HepG2 (cell line): ENCODE data around the gene CILP2. TPM values are rescaled to one million over a fixed set of nuclear protein-coding genes. Genes with fewer than 3 reads are reported as not detected.

Experiments used
- ATAC-seq: fragments of 200-7000 bp; cut with Tn5 transposase; 3 replicates; pipeline ENCODE4 v1.9.1; 2020; ENCODE audit warnings: mild to moderate bottlenecking, moderate library complexity
- BruUV-seq: library from RNA; stranded (reverse); fragments of 400-500 nt; replicated peaks from 2 replicates; lab custom pipeline; 2021; lab: Mats Ljungman, UMichigan
- CTCF ChIA-PET: fragments of 300-600 bp; formaldehyde crosslinking; extraction: SDS; loops from one replicate; lab custom pipeline; 2021; ENCODE audit warnings: low total read pairs, inconsistent platforms, low intra/inter-chr PET ratio; lab: Yijun Ruan, JAX
- POLR2A ChIA-PET: fragments of 350-600 bp; sonication (Branson Sonifier 250); formaldehyde crosslinking; loops from one replicate; lab custom pipeline; 2020; ENCODE audit warnings: antibody characterized with exemption, inconsistent platforms; lab: Yijun Ruan, JAX
- DNase-seq: peaks from one replicate; pipeline ENCODE4 v3.0.0-alpha.2; 2015; ENCODE audit warnings: low spot score
- FAIRE-seq: peaks from 3 replicates; lab custom pipeline; 2011; peaks lifted over from hg19 to GRCh38; lab: Jason Lieb, UNC
- H2AFZ ChIP-seq: one replicate; pipeline ENCODE4 v1.6.1; 2011; ENCODE audit warnings: low read length, inconsistent platforms
- H3K27ac ChIP-seq: fragments of 300-600 bp; 3 replicates; pipeline ENCODE4 v1.8.0; 2011; ENCODE audit warnings: mixed run types, mild to moderate bottlenecking, mixed read lengths, low read length, inconsistent platforms; ENCODE audit not compliant: insufficient read depth; ENCODE audit errors: extremely low read length
- H3K27me3 ChIP-seq, 2 experiments: fragments of 200-600 bp in 1 of 2; 2 replicates in 1 of 2; 3 replicates in 1 of 2; pipeline versions ENCODE4 v1.6.0 to v1.8.0; 2011; ENCODE audit warnings: low read length in 2 of 2, mild to moderate bottlenecking in 2 of 2, moderate library complexity in 2 of 2, inconsistent platforms in 1 of 2; ENCODE audit not compliant: insufficient read depth in 2 of 2, control insufficient read depth in 1 of 2
- H3K36me3 ChIP-seq, 2 experiments: fragments of 200-600 bp in 1 of 2; replicated peaks in 1 of 2; 2 replicates in 1 of 2; 3 replicates in 1 of 2; pipeline versions ENCODE4 v1.5.1 to v1.8.0; 2011; ENCODE audit warnings: low read length in 2 of 2, inconsistent platforms in 1 of 2; ENCODE audit not compliant: insufficient read depth in 2 of 2, control insufficient read depth in 1 of 2
- H3K4me1 ChIP-seq: 2 replicates; pipeline ENCODE4 v1.5.1; 2012; ENCODE audit warnings: low read length, inconsistent platforms; ENCODE audit not compliant: insufficient read depth
- H3K4me2 ChIP-seq: 2 replicates; pipeline ENCODE4 v1.6.0; 2011; ENCODE audit warnings: low read depth, low read length, inconsistent platforms
- H3K4me3 ChIP-seq, 3 experiments: fragments of 200-600 bp in 1 of 3; sonication (generic), shearing (Covaris generic) in 1 of 3; replicated peaks in 1 of 3; 2 replicates each; pipeline ENCODE4 v1.5.1; 2011 to 2016; ENCODE audit warnings: low read length in 3 of 3, inconsistent platforms in 2 of 3, low read depth in 2 of 3, mild to moderate bottlenecking in 2 of 3, control low read depth in 1 of 3, mixed read lengths in 1 of 3; ENCODE audit not compliant: insufficient read depth in 1 of 3
- H3K79me2 ChIP-seq: one replicate; pipeline ENCODE4 v1.6.1; 2011; ENCODE audit warnings: low read length, inconsistent platforms; ENCODE audit not compliant: insufficient read depth
- H3K9ac ChIP-seq: 2 replicates; pipeline ENCODE4 v1.6.0; 2011; ENCODE audit warnings: mild to moderate bottlenecking, low read depth, low read length, inconsistent platforms; ENCODE audit not compliant: insufficient read depth
- H3K9me3 ChIP-seq: 2 replicates; pipeline ENCODE4 v1.5.1; 2012; ENCODE audit warnings: mild to moderate bottlenecking, low read length
- H4K20me1 ChIP-seq: 2 replicates; pipeline ENCODE4 v1.6.0; 2011; ENCODE audit warnings: inconsistent platforms, mild to moderate bottlenecking, low read length, moderate library complexity; ENCODE audit not compliant: insufficient read depth
- KMT2A ChIP-seq: sonication (generic); formaldehyde crosslinking; IDR thresholded peaks from 2 replicates; pipeline ENCODE4 v1.4.0; 2020; ENCODE audit warnings: missing genetic modification reagents
- MXD4 ChIP-seq: IDR thresholded peaks from 2 replicates; pipeline ENCODE4 v1.6.1; 2016; ENCODE audit warnings: mild to moderate bottlenecking, missing biosample characterization, missing genetic modification reagents
- NFKB2 ChIP-seq: sonication (generic); formaldehyde crosslinking; IDR thresholded peaks from 2 replicates; pipeline ENCODE4 v1.4.0; 2020; ENCODE audit warnings: missing genetic modification reagents, borderline replicate concordance
- SNAI1 ChIP-seq: sonication (generic); formaldehyde crosslinking; IDR thresholded peaks from 2 replicates; pipeline ENCODE4 v1.5.0; 2020; ENCODE audit warnings: mild to moderate bottlenecking, missing genetic modification reagents, borderline replicate concordance
- TP53 ChIP-seq: sonication (generic); formaldehyde crosslinking; conservative IDR thresholded peaks from 2 replicates; pipeline ENCODE4 v1.4.0; 2020; ENCODE audit warnings: missing genetic modification reagents
- ZFY ChIP-seq: sonication (generic); formaldehyde crosslinking; IDR thresholded peaks from 2 replicates; pipeline ENCODE4 v1.4.0; 2020; ENCODE audit warnings: missing genetic modification reagents
- ZNF230 ChIP-seq: sonication (generic); formaldehyde crosslinking; IDR thresholded peaks from 2 replicates; pipeline ENCODE4 v1.4.0; 2020; ENCODE audit warnings: mild to moderate bottlenecking, missing genetic modification reagents
- ZNF282 ChIP-seq: fragments of 450-650 bp; IDR thresholded peaks from 2 replicates; pipeline ENCODE4 v1.6.1; 2018; ENCODE audit not compliant: partially characterized antibody
- ZNF501 ChIP-seq: sonication (generic); formaldehyde crosslinking; IDR thresholded peaks from 2 replicates; pipeline ENCODE4 v1.5.1; 2020; ENCODE audit warnings: mild to moderate bottlenecking, moderate library complexity, missing genetic modification reagents
- WGBS: methylation state at CpG from one replicate; pipeline ENCODE4 v1.1.6; 2017; ENCODE audit warnings: low lambda C conversion rate; 5-methylcytosine and 5-hydroxymethylcytosine counted together
- in situ Hi-C: cut with HindIII; loops from 2 replicates; pipeline ENCODE4 v1.10.0; 2017; ENCODE audit warnings: low pct_unique_long_range_greater_than_20kb; ENCODE audit not compliant: extremely low pct_ligation_motif_present
- intact Hi-C: fragments of 100-400 bp; cut with micrococcal nuclease; formaldehyde crosslinking; loops from one replicate; pipeline ENCODE4 v1.10.0; 2022; ENCODE audit not compliant: unreplicated experiment
- polyA plus RNA-seq, 8 experiments: library from polyadenylated mRNA; depleted of rRNA in 3 of 8; stranded (reverse) in 7 of 8; unstranded in 1 of 8; fragments of >200 nt; fragmentation: Illumina TruSeq in 4 of 8; extraction: Trizol in 4 of 8; gene quantifications; 2 replicates each; pipeline versions ENCODE4 v1.2.1 to v1.2.3, GENCODE V29; 2011 to 2016; ENCODE audit warnings: low read depth in 4 of 8, missing spikeins in 1 of 8, mixed read lengths in 1 of 8; ENCODE audit not compliant: insufficient read depth in 1 of 8
- total RNA-seq, 5 experiments: library from RNA; depleted of rRNA; stranded (reverse); fragments of >200 nt; fragmentation: Illumina TruSeq; extraction: Trizol; gene quantifications; 2 replicates each; pipeline ENCODE4 v1.2.3, GENCODE V29; 2016; ENCODE audit warnings: low read depth in 1 of 5
- TF ChIP-seq, protein P1 (sequence below): sonication (generic); formaldehyde crosslinking; IDR thresholded peaks from 2 replicates; pipeline ENCODE4 v1.5.0; 2020; ENCODE audit warnings: mild to moderate bottlenecking, missing genetic modification reagents
- TF ChIP-seq, protein P2 (sequence below): sonication (generic); formaldehyde crosslinking; IDR thresholded peaks from 2 replicates; pipeline ENCODE4 v1.5.0; 2020; ENCODE audit warnings: missing genetic modification reagents

The CILP2 gene
- total and polyA plus RNA-seq, 2 of the 13 experiments (the other 11 are each of a cell fraction or from before 2014, with no cell fraction given), result 0.09 to 0.37 TPM

DNA sequence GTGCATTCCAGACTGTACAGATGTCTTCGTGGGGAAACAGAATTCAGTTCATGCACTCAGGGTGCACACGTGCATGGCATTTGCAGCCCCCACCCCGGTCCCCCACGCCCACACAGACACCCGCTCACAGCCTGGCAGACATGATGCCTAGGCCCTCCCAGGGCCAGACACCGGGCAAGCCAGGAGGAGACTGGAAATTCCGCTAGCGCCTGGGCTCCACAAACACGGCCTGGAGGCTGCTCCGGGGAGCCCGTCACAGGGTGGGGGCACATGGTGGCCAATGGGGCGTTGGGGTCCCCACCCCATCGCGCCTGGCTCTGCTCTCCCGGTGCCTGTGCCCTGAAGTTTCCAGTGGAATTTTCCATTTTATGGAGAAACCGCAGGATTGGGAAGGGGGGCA, 3.6 kb downstream of the CILP2 start:
- Histone ChIP-seq H3K4me1 (0 out of 2 replicates have a peak, but pooled peaks cover 5% of the 10 kb centered on the region), H3K9me3 (no peaks in the 10 kb centered on the region), H3K79me2 (no peaks in the 10 kb centered on the region), H3K27ac (no peak overlapping the region), H3K9ac (no peak overlapping the region), H3K4me2 (no peak overlapping the region), H4K20me1 (no peaks in the 10 kb centered on the region), H2AFZ (no peak overlapping the region), H3K4me3 (no peak overlapping the region), H3K36me3 (no peaks in the 10 kb centered on the region), H3K27me3 (peaks cover 2 to 16% of the 10 kb centered on the region in 2 experiments; a peak in 2 of 5 replicates)
- in situ Hi-C loops (loop anchor here (25.0 kb wide), 1 partner anchor 421 kb away; no protein-coding TSS in a partner anchor), intact Hi-C loops (no loop called here)
- WGBS, result 36% methylated on average over 2 of the region's 16 CpGs
- CTCF ChIA-PET, result no interaction called here
- BruUV-seq, result no TSS peak
- FAIRE-seq (no peak), ATAC-seq (no peak), DNase-seq (no peak)
- no peak for TF ChIP-seq SNAI1 (CRISPR knock-in tag)
- TF ChIP-seq ZFY (CRISPR knock-in tag), result no peak
- POLR2A ChIA-PET, result no interaction called here

DNA sequence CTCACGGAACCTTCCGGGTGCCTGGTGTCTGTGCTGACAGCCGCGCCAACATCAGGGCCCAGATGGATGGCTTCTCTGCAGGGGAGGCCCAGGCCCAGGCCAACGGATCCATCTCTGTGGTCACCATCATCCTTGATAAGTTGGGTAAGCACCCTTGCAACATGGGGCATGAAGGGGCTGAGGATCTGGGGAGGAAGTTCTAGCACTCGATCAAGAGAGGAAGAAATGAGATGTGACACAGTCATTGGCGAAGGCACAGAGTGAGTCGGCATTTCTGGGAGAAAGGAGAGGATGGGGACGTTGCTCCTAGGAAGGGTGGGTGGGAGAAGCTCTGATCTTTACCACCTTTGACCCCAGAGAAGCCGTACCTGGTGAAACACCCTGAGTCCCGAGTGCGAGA, 4.4 kb downstream of the CILP2 start:
- ATAC-seq (no peak), DNase-seq (no peak), FAIRE-seq (no peak)
- Histone ChIP-seq H3K4me3 (no peak overlapping the region), H3K9me3 (no peaks in the 10 kb centered on the region), H3K27ac (no peak overlapping the region), H3K27me3 (peaks cover 4 to 25% of the 10 kb centered on the region in 2 experiments; a peak in 3 of 5 replicates), H4K20me1 (no peaks in the 10 kb centered on the region), H2AFZ (no peak overlapping the region), H3K79me2 (no peaks in the 10 kb centered on the region), H3K36me3 (no peaks in the 10 kb centered on the region), H3K4me1 (0 out of 2 replicates have a peak, but pooled peaks cover 5% of the 10 kb centered on the region), H3K4me2 (no peak overlapping the region), H3K9ac (no peak overlapping the region)
- POLR2A ChIA-PET, result no interaction called here
- in situ Hi-C loops (loop anchor here (25.0 kb wide), 1 partner anchor 420 kb away; no protein-coding TSS in a partner anchor), intact Hi-C loops (no loop called here)
- 35% methylated on average over 8 of the region's 12 CpGs for WGBS
- no TSS peak for BruUV-seq
- CTCF ChIA-PET, result no interaction called here
- TF ChIP-seq NFKB2 (no peak), TP53 (no peak), MXD4 (CRISPR knock-in tag) (no peak), ZNF501 (CRISPR knock-in tag) (no peak), KMT2A (CRISPR knock-in tag) (no peak), ZNF282 (no peak), ZNF230 (CRISPR knock-in tag) (no peak)
- TF ChIP-seq, protein P1, sequence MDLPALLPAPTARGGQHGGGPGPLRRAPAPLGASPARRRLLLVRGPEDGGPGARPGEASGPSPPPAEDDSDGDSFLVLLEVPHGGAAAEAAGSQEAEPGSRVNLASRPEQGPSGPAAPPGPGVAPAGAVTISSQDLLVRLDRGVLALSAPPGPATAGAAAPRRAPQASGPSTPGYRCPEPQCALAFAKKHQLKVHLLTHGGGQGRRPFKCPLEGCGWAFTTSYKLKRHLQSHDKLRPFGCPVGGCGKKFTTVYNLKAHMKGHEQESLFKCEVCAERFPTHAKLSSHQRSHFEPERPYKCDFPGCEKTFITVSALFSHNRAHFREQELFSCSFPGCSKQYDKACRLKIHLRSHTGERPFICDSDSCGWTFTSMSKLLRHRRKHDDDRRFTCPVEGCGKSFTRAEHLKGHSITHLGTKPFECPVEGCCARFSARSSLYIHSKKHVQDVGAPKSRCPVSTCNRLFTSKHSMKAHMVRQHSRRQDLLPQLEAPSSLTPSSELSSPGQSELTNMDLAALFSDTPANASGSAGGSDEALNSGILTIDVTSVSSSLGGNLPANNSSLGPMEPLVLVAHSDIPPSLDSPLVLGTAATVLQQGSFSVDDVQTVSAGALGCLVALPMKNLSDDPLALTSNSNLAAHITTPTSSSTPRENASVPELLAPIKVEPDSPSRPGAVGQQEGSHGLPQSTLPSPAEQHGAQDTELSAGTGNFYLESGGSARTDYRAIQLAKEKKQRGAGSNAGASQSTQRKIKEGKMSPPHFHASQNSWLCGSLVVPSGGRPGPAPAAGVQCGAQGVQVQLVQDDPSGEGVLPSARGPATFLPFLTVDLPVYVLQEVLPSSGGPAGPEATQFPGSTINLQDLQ (CRISPR knock-in tag), result no peak
- TF ChIP-seq, protein P2, sequence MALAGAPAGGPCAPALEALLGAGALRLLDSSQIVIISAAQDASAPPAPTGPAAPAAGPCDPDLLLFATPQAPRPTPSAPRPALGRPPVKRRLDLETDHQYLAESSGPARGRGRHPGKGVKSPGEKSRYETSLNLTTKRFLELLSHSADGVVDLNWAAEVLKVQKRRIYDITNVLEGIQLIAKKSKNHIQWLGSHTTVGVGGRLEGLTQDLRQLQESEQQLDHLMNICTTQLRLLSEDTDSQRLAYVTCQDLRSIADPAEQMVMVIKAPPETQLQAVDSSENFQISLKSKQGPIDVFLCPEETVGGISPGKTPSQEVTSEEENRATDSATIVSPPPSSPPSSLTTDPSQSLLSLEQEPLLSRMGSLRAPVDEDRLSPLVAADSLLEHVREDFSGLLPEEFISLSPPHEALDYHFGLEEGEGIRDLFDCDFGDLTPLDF (CRISPR knock-in tag), result no peak
